DLD1 (cell line): Measurements from ENCODE around the gene DIAPH3.

Source experiments
- in situ Hi-C: cut with HindIII; loops from 2 replicates; pipeline ENCODE4 v1.10.0; 2017; ENCODE audit warnings: low sequenced_read_pairs

DIAPH3 gene

GRCh38 chr13:59883885-59884284 lies 279.8 kb downstream of the DIAPH3 start:
- in situ Hi-C loops: no loop called here

- in situ Hi-C loops: no loop called here
These were observed 283.3 kb downstream of the DIAPH3 start for GRCh38 chr13:59880468-59880867.

GRCh38 chr13:59879281-59879680 lies 284.4 kb downstream of the DIAPH3 start:
- in situ Hi-C loops: no loop called here

GRCh38 chr13:59877933-59878332 lies 285.8 kb downstream of the DIAPH3 start:
- in situ Hi-C loops: no loop called here

GRCh38 chr13:59874973-59875372 lies 288.8 kb downstream of the DIAPH3 start:
- in situ Hi-C loops: no loop called here

- in situ Hi-C loops: no loop called here
These were observed 289.9 kb downstream of the DIAPH3 start for GRCh38 chr13:59873856-59874255.

- in situ Hi-C loops: no loop called here
These were observed 290.4 kb downstream of the DIAPH3 start for GRCh38 chr13:59873309-59873708.

GRCh38 chr13:59867867-59868266 lies 295.9 kb downstream of the DIAPH3 start:
- in situ Hi-C loops: no loop called here

- in situ Hi-C loops: no loop called here
These were observed 298.3 kb downstream of the DIAPH3 start for GRCh38 chr13:59865398-59865797.

GRCh38 chr13:59863621-59864020 lies 300.1 kb downstream of the DIAPH3 start:
- in situ Hi-C loops: no loop called here

- in situ Hi-C loops: no loop called here
These were observed 302.1 kb downstream of the DIAPH3 start for GRCh38 chr13:59861676-59862075.

- in situ Hi-C loops: no loop called here
These were observed 307.4 kb downstream of the DIAPH3 start for GRCh38 chr13:59856281-59856810.

GRCh38 chr13:59846845-59847620 lies 316.7 kb downstream of the DIAPH3 start:
- in situ Hi-C loops: no loop called here

- in situ Hi-C loops: no loop called here
These were observed 320.7 kb downstream of the DIAPH3 start for GRCh38 chr13:59843040-59843439.

GRCh38 chr13:59842507-59842906 lies 321.2 kb downstream of the DIAPH3 start:
- in situ Hi-C loops: no loop called here

- in situ Hi-C loops: no loop called here
These were observed 324.5 kb downstream of the DIAPH3 start for GRCh38 chr13:59839186-59839585.

GRCh38 chr13:59837101-59837500 lies 326.6 kb downstream of the DIAPH3 start:
- in situ Hi-C loops: no loop called here

GRCh38 chr13:59835569-59835968 lies 328.2 kb downstream of the DIAPH3 start:
- in situ Hi-C loops: no loop called here

GRCh38 chr13:59834801-59835200 lies 328.9 kb downstream of the DIAPH3 start:
- in situ Hi-C loops: no loop called here

- in situ Hi-C loops: no loop called here
These were observed 334.0 kb downstream of the DIAPH3 start for GRCh38 chr13:59829690-59830089.

- in situ Hi-C loops: no loop called here
These were observed 340.2 kb downstream of the DIAPH3 start for GRCh38 chr13:59823486-59823885.

GRCh38 chr13:59809564-59809963 lies 354.2 kb downstream of the DIAPH3 start:
- in situ Hi-C loops: no loop called here

- in situ Hi-C loops: no loop called here
These were observed 356.9 kb downstream of the DIAPH3 start for GRCh38 chr13:59806801-59807200.
